Mesothelial cell of epicardium (in vitro differentiated cells): ENCODE data around the gene ZFR2. TPM values are rescaled to one million over a fixed set of nuclear protein-coding genes. Genes with fewer than 3 reads are reported as not detected.

Source experiments
- DNase-seq, 2 experiments: peaks; one replicate each; pipeline ENCODE4 v3.0.0; 2021; ENCODE audit warnings: low spot score in 2 of 2; ENCODE audit not compliant: unreplicated experiment in 2 of 2
- H3K27ac Mint-ChIP-seq: 2 replicates; pipeline ENCODE4 v1.8.0; 2021; ENCODE audit warnings: mixed read lengths
- H3K27me3 Mint-ChIP-seq: 2 replicates; pipeline ENCODE4 v1.8.0; 2021; ENCODE audit warnings: low read depth, mixed read lengths
- H3K36me3 Mint-ChIP-seq: 2 replicates; pipeline ENCODE4 v1.8.0; 2021; ENCODE audit warnings: mixed read lengths
- H3K4me1 Mint-ChIP-seq: 2 replicates; pipeline ENCODE4 v1.8.0; 2021; ENCODE audit warnings: mixed read lengths
- H3K4me3 Mint-ChIP-seq: 2 replicates; pipeline ENCODE4 v1.8.0; 2021; ENCODE audit warnings: mild to moderate bottlenecking, moderate library complexity, mixed read lengths
- H3K9me3 Mint-ChIP-seq: 2 replicates; pipeline ENCODE4 v1.8.0; 2021; ENCODE audit warnings: mixed read lengths
- total RNA-seq: library from RNA; stranded (reverse); gene quantifications from 3 replicates; pipeline ENCODE4 v1.2.1, GENCODE V29; 2021
- TF ChIP-seq, protein P1 (sequence below): fragments of 200-600 bp; sonication (generic); IDR thresholded peaks from one replicate; pipeline ENCODE4 v1.5.0; 2021; ENCODE audit warnings: antibody characterized with exemption; ENCODE audit not compliant: unreplicated experiment

Gene ZFR2
- total RNA-seq, 1 donor from 2014 or later = 3.6 TPM

DNA sequence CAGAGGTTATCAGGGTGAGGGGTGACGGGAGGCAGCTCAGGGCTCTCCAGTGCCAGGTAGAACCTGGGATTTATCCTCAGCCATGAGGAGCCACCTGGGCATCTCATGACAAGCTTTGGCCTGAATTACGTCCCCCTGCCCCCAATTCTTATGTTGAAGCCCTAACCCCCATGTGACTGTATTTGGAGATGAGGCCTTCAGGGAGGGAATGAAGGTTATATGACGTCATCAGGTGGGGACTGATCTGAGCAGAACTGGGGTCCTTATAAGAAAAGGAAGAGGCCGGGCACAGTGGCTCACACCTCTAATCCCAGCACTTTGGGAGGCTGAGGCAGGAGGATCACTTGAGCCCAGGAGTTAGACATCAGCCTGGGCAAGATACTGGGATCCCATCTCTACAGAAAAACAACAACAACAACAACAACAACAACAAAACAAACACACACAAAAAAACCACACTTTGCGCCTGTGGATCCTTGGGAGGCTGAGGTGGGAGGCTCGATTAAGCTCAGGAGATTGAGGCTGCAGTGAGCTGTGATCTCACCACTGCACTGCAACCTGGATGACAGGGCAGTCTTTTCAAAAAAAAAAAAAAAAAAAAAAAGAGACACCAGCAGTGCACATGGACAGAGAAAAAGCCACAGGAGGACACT lies 18.4 kb downstream of the ZFR2 start:
- no peak overlapping the region for H3K27ac Mint-ChIP-seq
- H3K9me3 Mint-ChIP-seq = peaks cover 7% of the 10 kb centered on the region
- no peak overlapping the region for H3K4me3 Mint-ChIP-seq
- no peaks in the 10 kb centered on the region for H3K36me3 Mint-ChIP-seq
- peaks cover 4% of the 10 kb centered on the region for H3K27me3 Mint-ChIP-seq
- TF ChIP-seq, protein P1, sequence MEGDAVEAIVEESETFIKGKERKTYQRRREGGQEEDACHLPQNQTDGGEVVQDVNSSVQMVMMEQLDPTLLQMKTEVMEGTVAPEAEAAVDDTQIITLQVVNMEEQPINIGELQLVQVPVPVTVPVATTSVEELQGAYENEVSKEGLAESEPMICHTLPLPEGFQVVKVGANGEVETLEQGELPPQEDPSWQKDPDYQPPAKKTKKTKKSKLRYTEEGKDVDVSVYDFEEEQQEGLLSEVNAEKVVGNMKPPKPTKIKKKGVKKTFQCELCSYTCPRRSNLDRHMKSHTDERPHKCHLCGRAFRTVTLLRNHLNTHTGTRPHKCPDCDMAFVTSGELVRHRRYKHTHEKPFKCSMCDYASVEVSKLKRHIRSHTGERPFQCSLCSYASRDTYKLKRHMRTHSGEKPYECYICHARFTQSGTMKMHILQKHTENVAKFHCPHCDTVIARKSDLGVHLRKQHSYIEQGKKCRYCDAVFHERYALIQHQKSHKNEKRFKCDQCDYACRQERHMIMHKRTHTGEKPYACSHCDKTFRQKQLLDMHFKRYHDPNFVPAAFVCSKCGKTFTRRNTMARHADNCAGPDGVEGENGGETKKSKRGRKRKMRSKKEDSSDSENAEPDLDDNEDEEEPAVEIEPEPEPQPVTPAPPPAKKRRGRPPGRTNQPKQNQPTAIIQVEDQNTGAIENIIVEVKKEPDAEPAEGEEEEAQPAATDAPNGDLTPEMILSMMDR = no peak
- no peak for DNase-seq
- no peaks in the 10 kb centered on the region for H3K4me1 Mint-ChIP-seq

DNA sequence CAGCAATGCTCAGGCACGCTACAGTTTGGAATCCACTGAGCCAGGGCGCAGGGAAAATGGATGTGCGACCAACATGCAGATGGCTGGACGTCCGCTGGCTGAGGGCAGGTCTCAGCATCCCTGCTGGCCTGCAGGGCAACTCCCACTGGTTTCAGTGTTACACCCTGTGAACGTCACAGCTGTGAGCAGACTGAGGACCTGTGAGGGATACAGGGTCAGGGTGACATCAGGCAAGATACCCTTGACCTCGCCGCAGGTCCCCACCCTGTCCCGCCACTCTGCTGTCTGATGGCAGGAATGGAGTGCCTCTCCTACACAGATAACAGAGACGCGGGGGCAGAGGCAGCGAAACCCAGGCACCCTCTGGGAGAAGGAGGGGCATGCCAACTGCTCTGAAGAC lies 19.1 kb downstream of the ZFR2 start:
- Mint-ChIP-seq H3K4me1 (no peaks in the 10 kb centered on the region), H3K9me3 (peaks cover 7% of the 10 kb centered on the region), H3K36me3 (no peaks in the 10 kb centered on the region), H3K4me3 (no peak overlapping the region), H3K27ac (no peak overlapping the region), H3K27me3 (peaks cover 4% of the 10 kb centered on the region)
- no peak for DNase-seq
- TF ChIP-seq, protein P1 = no peak

DNA sequence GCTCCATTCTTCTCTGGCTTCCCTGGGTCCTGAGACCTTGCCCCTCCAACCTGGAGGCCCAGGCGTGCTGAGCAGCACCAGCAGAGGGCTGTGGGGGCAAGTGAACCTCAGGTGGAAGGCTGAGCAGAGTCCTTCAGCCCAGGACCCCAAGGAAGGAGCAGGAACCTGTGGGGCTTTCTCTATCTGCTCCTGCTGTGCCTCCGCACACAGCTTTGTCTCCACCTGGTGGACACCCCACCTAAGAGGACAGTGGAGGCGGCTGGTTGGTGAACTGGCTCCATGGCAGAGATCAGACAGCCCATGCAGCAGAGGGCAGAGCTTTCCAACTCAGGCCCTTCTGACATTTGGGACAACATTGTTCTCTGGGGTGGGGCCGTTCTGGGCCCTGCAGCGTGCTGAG lies 19.7 kb downstream of the ZFR2 start:
- H3K4me1 Mint-ChIP-seq = no peaks in the 10 kb centered on the region
- H3K9me3 Mint-ChIP-seq = peaks cover 7% of the 10 kb centered on the region
- H3K4me3 Mint-ChIP-seq = no peak overlapping the region
- H3K27ac Mint-ChIP-seq = no peak overlapping the region
- DNase-seq = no peak
- peaks cover 4% of the 10 kb centered on the region for H3K27me3 Mint-ChIP-seq
- no peaks in the 10 kb centered on the region for H3K36me3 Mint-ChIP-seq
- TF ChIP-seq, protein P1 = no peak

DNA sequence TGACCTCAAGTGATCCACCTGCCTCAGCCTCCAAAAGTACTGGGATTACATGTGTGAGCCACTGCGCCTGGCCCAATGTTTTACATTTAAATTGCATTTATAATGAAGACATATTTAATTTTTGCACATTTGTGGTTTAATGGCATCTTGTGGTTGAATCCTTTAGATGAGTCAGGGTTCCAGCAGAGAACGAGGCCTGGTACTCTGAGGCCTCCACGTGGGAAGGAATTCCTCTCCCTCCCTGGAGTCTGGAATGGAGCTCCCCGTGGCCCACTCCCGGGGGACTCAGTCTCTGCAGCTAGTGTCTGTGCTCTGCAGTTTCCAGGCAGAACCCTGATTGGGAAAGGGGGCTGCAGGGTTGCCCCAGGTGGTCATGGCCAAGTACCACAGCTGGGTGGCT lies 24.2 kb downstream of the ZFR2 start:
- DNase-seq = no peak
- Mint-ChIP-seq H3K9me3 (no peaks in the 10 kb centered on the region), H3K4me3 (no peak overlapping the region), H3K4me1 (no peaks in the 10 kb centered on the region), H3K27me3 (peaks cover 8% of the 10 kb centered on the region), H3K36me3 (no peaks in the 10 kb centered on the region), H3K27ac (no peak overlapping the region)
- TF ChIP-seq, protein P1 = no peak

DNA sequence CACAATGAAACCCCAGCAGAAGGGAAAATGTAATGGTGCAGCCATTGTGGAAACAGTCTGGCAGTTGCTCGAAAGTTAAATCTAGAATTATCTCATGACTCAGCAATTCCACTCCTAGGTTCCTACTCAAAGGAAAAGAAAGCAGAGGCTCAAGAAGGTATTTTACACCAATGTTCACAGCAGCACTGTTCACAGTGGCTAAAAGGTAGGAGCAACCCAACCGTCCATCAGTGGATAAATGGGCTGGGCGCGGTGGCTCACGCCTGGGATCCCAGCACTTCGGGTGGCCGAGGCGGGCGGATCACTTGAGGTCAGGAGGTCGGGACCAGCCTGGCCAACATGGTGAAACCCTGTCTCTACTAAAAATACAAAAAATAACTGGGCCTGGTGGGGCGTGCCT lies 25.9 kb downstream of the ZFR2 start:
- Mint-ChIP-seq H3K27ac (no peak overlapping the region), H3K27me3 (peaks cover 13% of the 10 kb centered on the region), H3K36me3 (no peaks in the 10 kb centered on the region), H3K4me1 (no peaks in the 10 kb centered on the region), H3K4me3 (no peak overlapping the region), H3K9me3 (no peaks in the 10 kb centered on the region)
- no peak for DNase-seq
- TF ChIP-seq, protein P1 = no peak

DNA sequence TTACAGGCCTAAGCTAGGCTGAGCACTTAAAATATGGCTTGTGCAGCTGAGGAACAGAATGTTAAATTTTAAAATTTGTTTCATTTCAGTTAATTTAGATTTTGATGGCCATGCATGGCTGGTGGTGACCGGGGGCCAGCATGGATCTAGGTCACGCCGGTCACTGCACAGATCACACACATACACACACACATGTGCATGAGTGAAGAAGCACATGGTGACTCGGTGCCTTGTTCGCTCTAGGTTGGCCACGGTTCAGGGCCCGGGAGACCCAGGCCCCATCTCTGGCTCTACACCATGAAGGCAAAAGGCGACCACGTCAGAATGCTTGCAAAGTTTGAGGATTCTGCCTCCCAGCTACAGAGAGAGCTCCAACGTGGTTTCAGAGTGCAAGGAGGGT lies 28.0 kb downstream of the ZFR2 start:
- no peaks in the 10 kb centered on the region for H3K36me3 Mint-ChIP-seq
- no peak overlapping the region for H3K27ac Mint-ChIP-seq
- H3K27me3 Mint-ChIP-seq = peaks cover 9% of the 10 kb centered on the region
- DNase-seq = no peak
- no peaks in the 10 kb centered on the region for H3K4me1 Mint-ChIP-seq
- no peaks in the 10 kb centered on the region for H3K9me3 Mint-ChIP-seq
- TF ChIP-seq, protein P1 = no peak
- no peak overlapping the region for H3K4me3 Mint-ChIP-seq
